Prostate gland (tissue), 2 donors: ENCODE measurements around the gene ATP5PB. TPM values are rescaled to one million over a fixed set of nuclear protein-coding genes. Genes with fewer than 3 reads are reported as not detected.

Experiments
- DNase-seq: peaks from one replicate; pipeline ENCODE4 v3.0.0-alpha.2; 2019; ENCODE audit warnings: low spot score
- H3K27ac ChIP-seq, 2 donors: fragments of 200-600 bp; sonication (generic); 2 replicates each; pipeline ENCODE4 v1.5.1; 2017 to 2019
- H3K27me3 ChIP-seq: fragments of 200-600 bp; sonication (generic); replicated peaks from 2 replicates; pipeline ENCODE4 v1.5.1; 2019; ENCODE audit not compliant: insufficient read depth
- H3K36me3 ChIP-seq, 2 donors: fragments of 200-600 bp; sonication (generic); 1 replicate in 1 of 2; 2 replicates in 1 of 2; pipeline versions ENCODE4 v1.5.1 to v1.8.1; 2017 to 2019
- H3K4me1 ChIP-seq: fragments of 200-600 bp; sonication (generic); replicated peaks from 2 replicates; pipeline ENCODE4 v1.5.1; 2019
- H3K4me3 ChIP-seq, 2 donors: fragments of 200-600 bp; sonication (generic); 2 replicates each; pipeline ENCODE4 v1.5.1; 2017 to 2019
- H3K9me3 ChIP-seq: fragments of 200-600 bp; sonication (generic); 2 replicates; pipeline ENCODE4 v1.5.1; 2017
- POLR2A ChIP-seq: fragments of 450-650 bp; IDR thresholded peaks from one replicate; pipeline ENCODE4 v1.6.1; 2016; ENCODE audit warnings: antibody characterized with exemption, mild to moderate bottlenecking
- POLR2AphosphoS5 ChIP-seq: sonication (generic); formaldehyde crosslinking; IDR thresholded peaks from one replicate; pipeline ENCODE4 v1.6.1; 2017; ENCODE audit warnings: antibody characterized with exemption
- WGBS: methylation state at CpG from one replicate; pipeline ENCODE4 v1.1.5; 2018; 5-methylcytosine and 5-hydroxymethylcytosine counted together
- intact Hi-C: fragments of 100-400 bp; cut with DNase I; formaldehyde crosslinking; loops from one replicate; pipeline ENCODE4 v1.14.2; 2022
- total RNA-seq, 2 donors: library from RNA; depleted of rRNA; stranded (reverse); fragments of >200 nt; gene quantifications; one replicate each; pipeline ENCODE4 v1.1.0, GENCODE V29; 2016
- TF ChIP-seq, protein P1 (sequence below), 4 experiments: fragments of 200-600 bp in 2 of 4; fragments of 450-650 bp in 2 of 4; sonication (generic) in 2 of 4; IDR thresholded peaks; 1 replicate in 3 of 4; 2 replicates in 1 of 4; pipeline ENCODE4 v1.5.1; 2016 to 2019; ENCODE audit warnings: antibody characterized with exemption in 4 of 4, mild to moderate bottlenecking in 2 of 4, moderate library complexity in 2 of 4

ATP5PB gene
- total RNA-seq, 2 donors from 2014 or later, result 144 to 192 TPM

- Histone ChIP-seq H3K27ac (no peak overlapping the region), H3K4me3 (no peak overlapping the region), H3K4me1 (no peaks in the 10 kb centered on the region), H3K9me3 (no peaks in the 10 kb centered on the region), H3K27me3 (no peaks in the 10 kb centered on the region), H3K36me3 (no peaks in the 10 kb centered on the region)
- 95% methylated on average over 3 of the region's 3 CpGs for WGBS
- TF ChIP-seq, protein P1, sequence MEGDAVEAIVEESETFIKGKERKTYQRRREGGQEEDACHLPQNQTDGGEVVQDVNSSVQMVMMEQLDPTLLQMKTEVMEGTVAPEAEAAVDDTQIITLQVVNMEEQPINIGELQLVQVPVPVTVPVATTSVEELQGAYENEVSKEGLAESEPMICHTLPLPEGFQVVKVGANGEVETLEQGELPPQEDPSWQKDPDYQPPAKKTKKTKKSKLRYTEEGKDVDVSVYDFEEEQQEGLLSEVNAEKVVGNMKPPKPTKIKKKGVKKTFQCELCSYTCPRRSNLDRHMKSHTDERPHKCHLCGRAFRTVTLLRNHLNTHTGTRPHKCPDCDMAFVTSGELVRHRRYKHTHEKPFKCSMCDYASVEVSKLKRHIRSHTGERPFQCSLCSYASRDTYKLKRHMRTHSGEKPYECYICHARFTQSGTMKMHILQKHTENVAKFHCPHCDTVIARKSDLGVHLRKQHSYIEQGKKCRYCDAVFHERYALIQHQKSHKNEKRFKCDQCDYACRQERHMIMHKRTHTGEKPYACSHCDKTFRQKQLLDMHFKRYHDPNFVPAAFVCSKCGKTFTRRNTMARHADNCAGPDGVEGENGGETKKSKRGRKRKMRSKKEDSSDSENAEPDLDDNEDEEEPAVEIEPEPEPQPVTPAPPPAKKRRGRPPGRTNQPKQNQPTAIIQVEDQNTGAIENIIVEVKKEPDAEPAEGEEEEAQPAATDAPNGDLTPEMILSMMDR (IDR thresholded peaks at IDR 0.05), result no peak
- TF ChIP-seq POLR2AphosphoS5 (no peak), POLR2A (no peak)
- no peak for DNase-seq
- intact Hi-C loops, result no loop called here
These were observed 22.3 kb downstream of the ATP5PB start for GRCh38 chr1:111471538-111471937.

DNA sequence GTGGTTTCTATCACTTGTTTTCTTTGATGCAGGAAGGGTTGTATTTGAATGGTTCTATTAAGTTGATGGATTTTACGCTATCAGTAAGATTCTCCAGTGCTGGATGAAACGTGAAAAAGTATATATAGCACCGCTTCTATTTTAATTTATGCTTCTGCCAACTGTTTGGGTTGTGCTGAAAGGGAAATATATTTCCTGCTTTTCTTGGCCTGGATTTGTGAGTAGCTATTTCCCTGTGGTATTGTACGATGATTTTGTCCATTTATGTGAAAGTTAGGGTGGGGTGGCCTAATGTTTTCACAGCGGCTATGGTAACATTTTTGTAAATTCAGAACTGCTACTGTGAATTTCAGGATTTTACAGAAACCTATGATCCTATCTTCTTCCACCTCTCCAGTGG is 24.8 kb downstream of the ATP5PB start:
- Histone ChIP-seq H3K4me1 (no peaks in the 10 kb centered on the region), H3K27me3 (no peaks in the 10 kb centered on the region), H3K36me3 (no peaks in the 10 kb centered on the region), H3K27ac (no peak overlapping the region), H3K4me3 (no peak overlapping the region), H3K9me3 (no peaks in the 10 kb centered on the region)
- TF ChIP-seq POLR2A (no peak), POLR2AphosphoS5 (no peak)
- TF ChIP-seq, protein P1 (IDR thresholded peaks at IDR 0.05), result no peak
- 75% methylated on average over 5 of the region's 5 CpGs for WGBS
- no peak for DNase-seq
- intact Hi-C loops, result no loop called here

- WGBS, result 74% methylated on average over 4 of the region's 4 CpGs
- Histone ChIP-seq H3K9me3 (no peaks in the 10 kb centered on the region), H3K4me1 (no peaks in the 10 kb centered on the region), H3K36me3 (no peaks in the 10 kb centered on the region), H3K4me3 (no peak overlapping the region), H3K27me3 (no peaks in the 10 kb centered on the region), H3K27ac (no peak overlapping the region)
- no peak for DNase-seq
- no peak for TF ChIP-seq POLR2AphosphoS5
- TF ChIP-seq, protein P1 (IDR thresholded peaks at IDR 0.05), result no peak
- no peak for TF ChIP-seq POLR2A
- intact Hi-C loops, result no loop called here
These were observed 25.3 kb downstream of the ATP5PB start for GRCh38 chr1:111474521-111474920.

GRCh38 chr1:111475701-111476100 is 26.4 kb downstream of the ATP5PB start:
- H3K4me1 ChIP-seq, result no peaks in the 10 kb centered on the region
- no peak overlapping the region for H3K4me3 ChIP-seq
- H3K9me3 ChIP-seq, result no peaks in the 10 kb centered on the region
- DNase-seq, result no peak
- WGBS, result 78% methylated on average over 5 of the region's 5 CpGs
- TF ChIP-seq, protein P1 (IDR thresholded peaks at IDR 0.05), result no peak
- TF ChIP-seq POLR2AphosphoS5, result no peak
- TF ChIP-seq POLR2A, result no peak
- no peaks in the 10 kb centered on the region for H3K36me3 ChIP-seq
- intact Hi-C loops, result no loop called here
- H3K27ac ChIP-seq, result no peak overlapping the region
- no peaks in the 10 kb centered on the region for H3K27me3 ChIP-seq

GRCh38 chr1:111476214-111476613 is 26.9 kb downstream of the ATP5PB start:
- Histone ChIP-seq H3K27me3 (no peaks in the 10 kb centered on the region), H3K9me3 (no peaks in the 10 kb centered on the region), H3K4me3 (no peak overlapping the region), H3K27ac (no peak overlapping the region), H3K36me3 (no peaks in the 10 kb centered on the region), H3K4me1 (no peaks in the 10 kb centered on the region)
- no peak for TF ChIP-seq POLR2AphosphoS5
- TF ChIP-seq, protein P1 (IDR thresholded peaks at IDR 0.05), result no peak
- TF ChIP-seq POLR2A, result no peak
- no peak for DNase-seq
- intact Hi-C loops, result no loop called here
